A549 (cell line): ENCODE measurements around the gene PELI1.

Source experiments
- POLR2A ChIP-seq: IDR thresholded peaks from 2 replicates; pipeline ENCODE4 v1.6.1; 2012; ENCODE audit warnings: mild to moderate bottlenecking, low read length
- TF ChIP-seq, protein P1 (sequence below): fragments of >200 bp; sonication (Bioruptor Twin); formaldehyde crosslinking; IDR thresholded peaks from 3 replicates; pipeline ENCODE4 v1.5.1; 2016

DNA sequence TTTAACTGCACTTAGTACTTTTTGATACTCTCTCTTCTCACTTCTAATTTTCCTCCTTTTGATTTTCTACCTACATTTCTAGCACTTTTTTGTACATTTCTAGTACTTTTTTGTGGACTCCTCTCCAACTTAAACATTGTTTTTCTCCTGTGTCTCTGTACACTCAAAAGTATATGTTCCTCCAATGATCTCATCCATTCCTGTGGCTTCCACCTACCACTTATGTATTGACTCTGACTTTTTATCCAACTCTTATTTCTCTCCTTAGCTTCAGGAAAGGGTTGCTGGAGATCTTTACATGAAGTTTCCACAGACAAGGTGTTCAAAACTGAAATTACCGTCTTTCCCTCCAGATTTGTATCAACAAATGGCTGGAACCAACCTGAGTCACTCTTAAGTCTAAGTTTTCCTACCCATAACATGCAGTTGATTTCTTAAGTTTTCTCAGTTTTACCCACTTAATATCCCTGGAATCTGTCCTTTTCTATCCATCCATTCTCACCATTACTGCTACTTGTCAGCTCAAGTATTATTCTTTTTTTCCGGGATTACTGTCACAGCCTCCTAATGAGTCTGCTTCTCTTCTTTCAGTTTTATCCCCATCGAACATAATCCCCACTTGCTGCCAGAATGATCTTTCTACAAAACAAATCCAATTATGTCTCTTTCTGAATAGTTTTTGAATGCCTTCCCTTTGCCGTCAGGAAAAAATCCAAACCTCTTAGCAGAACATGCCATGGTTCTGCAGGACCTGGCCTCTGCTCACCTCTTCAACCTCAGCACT, 22.6 kb upstream of the PELI1 start:
- TF ChIP-seq, protein P1, sequence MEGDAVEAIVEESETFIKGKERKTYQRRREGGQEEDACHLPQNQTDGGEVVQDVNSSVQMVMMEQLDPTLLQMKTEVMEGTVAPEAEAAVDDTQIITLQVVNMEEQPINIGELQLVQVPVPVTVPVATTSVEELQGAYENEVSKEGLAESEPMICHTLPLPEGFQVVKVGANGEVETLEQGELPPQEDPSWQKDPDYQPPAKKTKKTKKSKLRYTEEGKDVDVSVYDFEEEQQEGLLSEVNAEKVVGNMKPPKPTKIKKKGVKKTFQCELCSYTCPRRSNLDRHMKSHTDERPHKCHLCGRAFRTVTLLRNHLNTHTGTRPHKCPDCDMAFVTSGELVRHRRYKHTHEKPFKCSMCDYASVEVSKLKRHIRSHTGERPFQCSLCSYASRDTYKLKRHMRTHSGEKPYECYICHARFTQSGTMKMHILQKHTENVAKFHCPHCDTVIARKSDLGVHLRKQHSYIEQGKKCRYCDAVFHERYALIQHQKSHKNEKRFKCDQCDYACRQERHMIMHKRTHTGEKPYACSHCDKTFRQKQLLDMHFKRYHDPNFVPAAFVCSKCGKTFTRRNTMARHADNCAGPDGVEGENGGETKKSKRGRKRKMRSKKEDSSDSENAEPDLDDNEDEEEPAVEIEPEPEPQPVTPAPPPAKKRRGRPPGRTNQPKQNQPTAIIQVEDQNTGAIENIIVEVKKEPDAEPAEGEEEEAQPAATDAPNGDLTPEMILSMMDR: no peak
- no peak for TF ChIP-seq POLR2A
